ENCODE measurements around the gene TBX19.

The TBX19 gene

DNA sequence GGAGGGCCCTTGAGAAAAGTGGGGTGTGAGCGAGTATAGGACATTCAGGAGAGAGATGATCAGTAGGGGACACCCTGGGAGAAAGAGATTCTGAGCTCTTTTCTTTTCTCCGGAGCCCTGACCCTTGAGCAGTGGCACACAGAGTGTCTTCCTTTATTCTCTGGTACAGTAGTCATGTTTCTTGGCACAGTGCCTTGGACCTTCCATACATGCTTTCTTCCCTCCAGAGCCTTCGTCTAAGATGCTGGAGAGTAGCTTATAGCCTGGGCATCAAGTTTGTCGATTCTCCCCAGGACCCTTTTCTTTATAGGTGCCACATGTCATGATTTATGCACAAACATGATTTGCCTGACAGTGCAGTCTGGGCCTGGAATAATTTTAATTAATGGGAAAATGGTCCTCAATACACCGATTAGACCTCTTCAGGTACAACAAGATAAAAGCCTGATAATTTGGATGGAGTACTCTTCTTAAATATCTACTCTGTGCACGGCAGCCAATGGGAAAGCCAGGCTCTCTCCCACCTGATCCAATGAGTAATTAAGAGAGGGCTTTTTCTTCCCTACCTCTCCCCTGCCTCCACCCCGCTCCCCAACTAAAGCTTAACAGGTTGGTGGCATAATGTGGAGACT lies at the start of gene TBX19:
Gene TBX19 (plus strand): TSS at position 582 of the 632 bp plus-strand sequence. CDS start 214 bp downstream, outside the sequence.
- DNase-seq (ENCODE audit: low read depth): no peak

DNA sequence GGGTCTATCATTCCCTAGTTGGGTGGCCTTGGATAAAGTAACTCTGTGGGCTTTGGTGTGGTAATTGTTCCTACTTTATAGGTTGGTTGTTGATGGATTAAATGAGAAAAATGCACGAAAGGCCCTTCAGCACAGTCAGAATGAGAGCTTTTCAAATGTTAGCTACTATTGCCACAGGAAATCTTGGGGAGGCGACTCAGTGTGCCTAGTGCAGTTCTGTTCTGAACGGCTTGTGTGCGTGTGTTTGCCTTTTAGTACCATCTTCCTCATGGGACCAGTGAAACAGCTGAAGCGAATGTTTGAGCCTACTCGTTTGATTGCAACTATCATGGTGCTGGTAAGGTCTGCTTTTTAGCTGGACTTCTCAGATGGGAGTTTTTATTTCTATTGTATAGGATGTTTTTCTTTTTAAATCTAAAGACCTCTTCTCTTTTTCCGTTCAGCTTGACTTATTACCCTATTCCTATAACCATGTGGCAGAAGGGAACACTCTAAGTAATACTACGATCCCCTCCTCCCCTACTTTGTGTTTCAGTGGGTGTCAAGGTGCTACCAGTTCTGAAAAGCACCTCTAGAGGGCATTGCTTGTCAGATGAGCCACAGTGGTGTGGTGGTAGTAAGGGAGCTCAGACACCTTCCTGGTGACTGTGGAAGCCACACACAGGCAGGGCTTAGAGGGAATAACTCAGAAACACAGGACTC lies 45.7 kb upstream of the TBX19 start:
- no peak for DNase-seq (ENCODE audit: low read depth)

DNA sequence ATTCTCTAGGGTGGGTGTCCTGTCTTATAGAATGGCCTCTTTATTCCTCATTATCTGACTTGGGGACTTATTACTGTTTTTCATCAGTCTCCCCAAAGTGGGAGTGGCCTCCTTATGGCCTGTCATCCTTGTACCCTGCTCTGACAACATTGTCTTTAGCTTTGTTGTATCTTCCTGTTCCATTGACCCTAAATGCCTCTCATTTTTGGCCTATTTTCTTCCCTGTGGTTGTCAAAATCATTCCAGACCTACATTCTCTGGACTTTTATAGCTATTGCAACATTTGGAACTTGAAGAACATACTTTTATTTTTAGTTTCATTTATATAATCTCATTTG lies 45.2 kb upstream of the TBX19 start:
- DNase-seq (ENCODE audit: low read depth): no peak

DNA sequence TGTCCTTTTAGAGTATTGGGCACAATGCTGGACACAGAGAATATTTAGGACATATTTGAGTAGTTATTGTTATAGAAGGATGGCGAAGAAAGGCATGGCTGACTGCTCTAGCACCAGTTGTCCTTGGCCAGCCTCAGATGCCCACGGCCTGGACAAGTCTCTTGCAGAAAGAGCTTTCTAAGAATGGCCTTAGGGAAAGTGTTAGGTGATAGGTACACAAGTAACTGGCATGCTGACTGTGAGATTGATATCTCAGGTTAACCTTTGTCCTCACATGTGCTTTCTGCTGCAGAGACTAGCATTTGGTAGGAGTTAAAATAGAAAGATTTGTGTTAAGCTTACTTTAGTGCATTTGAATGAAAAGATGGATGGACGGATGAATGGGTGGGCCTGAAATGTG lies 44.7 kb upstream of the TBX19 start:
- no peak for DNase-seq (ENCODE audit: low read depth)

DNA sequence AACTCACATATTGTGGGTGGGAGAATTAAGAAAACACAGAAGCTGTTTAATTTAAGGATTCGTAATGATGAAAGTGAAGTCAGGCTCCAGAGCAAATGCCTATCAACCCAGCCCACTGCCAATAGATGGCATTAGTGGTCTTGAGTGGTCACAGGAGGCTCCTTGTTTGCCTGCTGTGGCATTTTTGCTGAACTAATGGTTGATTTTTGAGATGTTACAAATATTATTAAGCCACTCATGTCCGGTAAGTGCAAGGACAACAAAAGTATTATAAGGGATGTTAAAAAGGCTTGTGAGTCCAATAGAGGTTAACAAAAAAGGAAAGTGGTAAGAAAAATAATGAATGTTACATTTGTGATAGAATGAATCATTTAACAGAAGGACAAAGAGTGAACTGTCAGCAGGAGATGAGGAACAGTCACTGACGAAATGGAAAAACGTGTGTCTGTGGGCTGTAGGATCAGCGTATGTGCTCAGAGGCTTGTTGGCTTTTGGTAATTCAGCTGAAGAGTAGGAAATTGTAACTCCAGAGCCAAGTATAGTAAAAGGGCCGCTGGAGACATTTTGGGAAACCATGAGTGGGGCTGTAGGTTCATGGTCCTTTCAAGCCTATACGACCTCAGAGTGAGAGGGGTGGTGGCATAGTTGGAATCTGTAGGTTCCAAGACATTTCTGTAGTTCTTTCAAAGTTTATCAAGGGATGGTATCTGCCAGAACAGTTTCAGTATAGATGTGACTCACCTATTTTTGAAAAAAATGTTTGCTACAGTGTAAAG lies 43.7 kb upstream of the TBX19 start:
- DNase-seq (ENCODE audit: low read depth): no peak

DNA sequence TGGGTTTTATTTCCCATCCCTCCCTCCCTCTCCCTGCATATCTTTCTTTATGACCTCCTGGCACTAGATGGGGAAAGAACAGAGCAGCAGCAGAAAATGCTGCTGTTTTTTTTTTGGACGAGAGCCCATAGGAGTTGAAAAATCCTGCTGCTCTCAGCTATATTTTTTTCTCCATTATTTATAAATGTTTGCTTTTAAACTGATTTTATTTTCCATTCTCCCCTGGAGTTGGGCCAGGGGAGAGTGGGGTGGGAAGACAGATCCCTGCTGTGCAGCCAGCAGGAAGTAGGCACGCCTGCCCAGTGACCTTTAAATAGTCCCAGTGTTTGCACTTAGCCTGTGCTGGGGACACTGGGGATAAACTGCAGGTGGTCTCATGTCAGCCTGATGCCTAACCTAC lies 37.5 kb upstream of the TBX19 start:
- DNase-seq (ENCODE audit: low read depth): no peak

DNA sequence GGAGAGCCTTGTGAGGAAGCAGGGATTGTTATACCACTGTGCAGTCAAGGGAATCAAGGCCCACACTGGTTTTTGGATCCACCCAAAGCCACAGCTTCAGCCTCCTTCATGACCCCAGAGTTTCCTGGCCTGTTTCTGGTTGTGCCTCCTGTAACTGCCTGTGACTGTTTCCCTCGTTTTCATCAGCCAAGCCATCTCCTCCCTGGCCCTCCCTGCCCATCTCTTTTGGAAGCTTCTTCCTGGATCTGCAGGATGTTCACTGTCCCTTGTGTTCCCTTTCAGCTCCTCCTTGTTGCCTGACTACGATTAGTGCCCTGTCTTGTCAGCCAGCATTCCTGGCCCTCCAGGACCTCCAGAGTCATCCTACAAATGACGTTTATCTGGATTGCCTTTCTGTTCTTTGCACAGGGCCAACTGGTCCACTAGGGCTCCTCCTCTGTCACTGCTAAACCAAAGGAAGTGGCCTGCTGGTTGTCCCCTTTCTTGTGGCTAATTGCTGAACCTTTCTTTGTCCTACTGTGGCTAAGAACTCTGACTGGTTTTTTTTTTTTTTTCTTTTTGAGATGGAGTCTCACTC lies 37.0 kb upstream of the TBX19 start:
- no peak for DNase-seq (ENCODE audit: low read depth)

DNA sequence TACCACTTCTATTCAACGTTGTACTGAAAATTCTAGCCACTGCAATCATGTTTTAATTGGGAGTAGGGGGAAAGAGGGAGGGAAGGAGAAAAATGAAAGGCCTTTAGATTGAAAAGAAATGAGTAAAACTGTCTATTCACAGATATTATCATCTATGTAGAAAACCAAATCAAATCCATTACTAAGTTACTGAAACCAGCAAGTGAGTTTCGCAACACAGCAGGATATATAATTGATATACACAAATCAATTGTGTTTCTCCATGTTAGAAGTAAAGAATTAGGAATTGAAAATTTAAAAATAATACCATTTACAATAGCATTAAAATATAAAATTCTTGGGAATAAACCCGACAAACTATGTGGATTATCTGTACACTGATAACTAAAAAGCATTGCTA lies 35.6 kb upstream of the TBX19 start:
- DNase-seq (ENCODE audit: low read depth): no peak

DNA sequence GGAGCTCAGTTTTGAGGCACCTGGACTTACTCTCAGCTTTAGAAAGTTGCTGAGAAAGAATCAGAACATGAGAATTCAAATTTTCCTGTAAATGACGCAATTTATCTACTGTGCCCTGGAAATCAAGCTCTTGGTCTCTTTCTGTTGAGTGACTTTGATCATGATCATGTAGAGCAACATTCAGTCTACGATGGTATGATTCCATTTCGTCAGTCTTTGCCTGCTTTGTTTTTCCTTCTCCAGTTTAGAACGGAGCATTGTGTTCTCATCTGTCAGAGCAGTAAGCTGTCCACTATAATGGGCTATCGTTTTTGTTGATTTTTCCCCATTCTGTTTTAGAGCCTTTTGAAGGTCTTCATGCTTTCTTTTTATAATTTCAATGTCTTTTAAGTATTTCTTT lies 34.2 kb upstream of the TBX19 start:
- no peak for DNase-seq (ENCODE audit: low read depth)

DNA sequence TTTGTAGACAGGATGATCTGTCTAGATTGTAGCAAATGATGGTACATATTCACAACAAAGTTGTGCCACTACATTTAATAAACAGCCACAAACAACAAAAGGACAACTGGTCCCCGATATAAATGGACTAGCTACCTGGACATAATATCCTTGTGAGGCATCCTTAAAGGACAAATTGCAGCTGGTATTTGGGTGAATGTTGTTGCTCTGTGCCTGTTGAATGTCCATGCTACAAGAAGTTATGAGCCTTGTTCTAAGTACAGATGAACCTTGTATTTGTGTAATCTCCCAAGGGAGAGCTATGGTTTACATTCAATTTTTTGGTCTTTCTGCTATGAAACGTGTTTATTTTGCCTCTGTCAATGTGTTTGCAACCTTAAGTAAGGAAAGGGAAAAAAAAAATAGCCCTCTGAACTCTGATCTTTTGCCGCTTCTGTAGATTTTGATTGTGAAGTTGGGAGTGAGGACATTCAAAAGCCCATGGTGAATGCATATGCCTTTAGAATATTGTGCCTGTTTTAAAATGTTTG lies 28.4 kb upstream of the TBX19 start:
- no peak for DNase-seq (ENCODE audit: low read depth)

DNA sequence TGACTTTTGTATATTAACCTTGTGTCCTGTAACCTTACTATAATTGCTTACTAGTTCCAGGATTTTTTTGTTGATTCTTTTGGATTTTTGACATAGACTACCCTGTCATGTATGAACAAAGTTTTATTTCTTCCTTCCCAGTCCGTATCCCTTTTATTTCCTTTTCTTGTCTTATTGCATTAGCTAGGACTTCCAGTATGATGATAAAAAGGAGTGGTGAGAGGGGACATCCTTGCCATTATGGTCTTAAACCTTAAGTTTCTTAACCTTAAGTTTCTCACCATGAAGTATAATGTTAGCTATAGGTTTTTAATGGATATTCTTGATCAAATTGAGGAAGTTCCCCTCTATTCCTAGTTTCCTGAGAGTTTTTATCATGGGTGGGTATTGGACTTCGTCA lies 24.5 kb upstream of the TBX19 start:
- no peak for DNase-seq (ENCODE audit: low read depth)

DNA sequence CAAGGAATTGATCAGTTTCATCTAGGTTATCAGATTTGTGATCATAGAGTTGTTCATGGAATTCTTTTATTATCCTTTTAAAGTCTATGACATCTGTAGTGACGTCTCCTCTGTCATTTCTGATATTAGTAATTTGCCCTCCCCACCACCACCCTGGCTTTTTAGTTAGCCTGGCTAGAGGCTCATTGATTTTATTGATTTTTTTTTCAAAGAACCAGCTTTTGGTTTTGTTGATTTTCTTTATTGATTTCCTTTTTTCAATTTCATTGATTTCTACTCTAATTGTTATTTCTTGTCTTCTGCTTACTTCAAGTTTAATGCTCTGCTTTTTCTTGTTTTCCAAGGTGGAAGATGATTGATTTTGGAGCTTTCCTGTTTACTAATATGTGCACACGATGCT lies 23.3 kb upstream of the TBX19 start:
- DNase-seq (ENCODE audit: low read depth): no peak

DNA sequence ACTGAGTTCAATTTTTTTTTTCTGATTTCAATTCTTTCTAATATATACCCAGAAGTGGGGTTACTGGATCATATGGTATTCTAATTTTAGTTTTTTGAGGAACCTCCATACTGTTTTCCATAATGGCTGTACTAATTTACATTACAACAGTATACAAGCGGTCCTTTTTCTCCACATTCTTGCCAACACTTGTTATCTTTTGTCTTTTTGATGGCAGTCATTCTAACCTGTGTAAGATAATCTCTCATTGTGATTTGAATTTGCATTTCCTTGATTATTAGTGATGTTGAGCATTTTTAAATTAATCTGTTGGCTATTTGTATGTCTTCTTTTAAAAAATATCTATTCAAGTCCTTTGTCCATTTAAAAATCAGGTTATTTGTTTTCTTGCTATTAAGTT lies 21.1 kb upstream of the TBX19 start:
- DNase-seq (ENCODE audit: low read depth): no peak

DNA sequence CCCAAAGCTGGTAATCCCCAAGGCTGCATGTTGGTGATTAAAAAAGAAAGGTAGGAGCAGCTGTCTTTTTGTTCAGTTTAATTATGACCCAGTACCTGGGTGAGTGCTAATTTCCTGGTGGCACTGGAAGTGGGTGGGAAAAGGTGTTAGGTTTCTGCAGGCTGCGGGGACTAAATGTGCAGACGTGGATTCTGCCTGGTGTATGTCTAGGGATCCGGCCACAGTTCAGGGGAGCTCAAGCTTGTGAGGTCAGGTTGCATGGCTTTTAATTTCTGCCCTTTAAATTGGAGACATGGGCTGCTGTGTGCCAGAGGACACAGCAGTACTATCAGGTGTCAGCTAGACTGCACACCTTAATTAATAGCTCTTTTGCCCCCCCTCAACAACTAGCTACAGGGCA lies 20.3 kb upstream of the TBX19 start:
- no peak for DNase-seq (ENCODE audit: low read depth)

DNA sequence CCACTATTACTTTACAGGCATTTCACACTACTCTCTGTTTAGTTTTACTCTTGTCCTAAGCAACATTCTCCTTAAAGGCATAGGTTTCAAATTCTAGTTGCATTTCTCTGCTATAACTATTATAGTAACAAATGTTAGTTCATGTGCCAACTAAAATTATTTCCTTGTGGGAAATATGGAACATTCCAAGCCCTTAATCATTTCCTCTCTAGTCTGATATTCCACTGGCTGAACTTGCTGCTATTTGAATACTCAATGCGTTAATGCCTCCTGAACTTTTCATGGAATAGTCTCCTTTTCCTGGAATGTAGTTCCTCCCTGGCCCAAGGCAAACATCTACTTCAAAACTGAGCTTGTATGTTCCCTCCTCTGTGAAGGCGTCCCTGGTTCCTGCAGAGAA lies 19.3 kb upstream of the TBX19 start:
- no peak for DNase-seq (ENCODE audit: low read depth)

DNA sequence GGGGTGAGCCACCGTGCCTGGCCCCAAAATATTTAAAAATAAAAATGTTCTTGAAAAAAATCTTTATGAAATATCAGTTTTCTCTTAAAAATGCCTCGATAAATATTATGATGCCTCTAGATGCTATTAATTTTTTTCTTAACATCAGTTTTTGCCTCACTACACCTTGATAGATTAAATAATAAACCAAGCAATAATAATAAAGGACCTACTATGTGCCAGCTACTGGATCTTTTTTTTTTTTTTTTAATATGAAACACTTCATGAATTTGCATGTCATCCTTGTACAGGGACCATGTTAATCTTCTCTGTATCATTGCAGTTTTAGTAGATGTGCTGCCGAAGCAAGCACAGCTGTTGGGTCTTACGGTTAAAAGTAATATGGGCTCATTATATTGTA lies 17.5 kb upstream of the TBX19 start:
- DNase-seq (ENCODE audit: low read depth): no peak

DNA sequence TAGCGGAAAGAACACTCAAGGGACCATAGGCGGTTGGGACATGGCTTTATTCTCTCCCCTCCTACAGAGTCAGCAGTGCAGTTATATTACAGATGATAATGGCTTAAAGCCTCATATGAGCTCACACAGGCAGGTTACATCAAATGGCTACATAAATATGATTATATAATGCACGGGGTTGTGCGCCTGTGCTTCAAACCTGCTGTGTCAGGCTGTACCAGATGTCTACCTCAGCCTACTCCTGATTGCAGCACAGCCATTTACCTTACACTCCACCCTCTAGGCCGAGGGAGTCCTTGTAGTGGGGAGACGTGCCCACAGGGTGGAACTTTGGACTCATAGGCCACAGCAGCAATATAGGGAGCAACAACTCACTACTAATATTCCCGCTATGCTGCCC lies 16.4 kb upstream of the TBX19 start:
- no peak for DNase-seq (ENCODE audit: low read depth)

DNA sequence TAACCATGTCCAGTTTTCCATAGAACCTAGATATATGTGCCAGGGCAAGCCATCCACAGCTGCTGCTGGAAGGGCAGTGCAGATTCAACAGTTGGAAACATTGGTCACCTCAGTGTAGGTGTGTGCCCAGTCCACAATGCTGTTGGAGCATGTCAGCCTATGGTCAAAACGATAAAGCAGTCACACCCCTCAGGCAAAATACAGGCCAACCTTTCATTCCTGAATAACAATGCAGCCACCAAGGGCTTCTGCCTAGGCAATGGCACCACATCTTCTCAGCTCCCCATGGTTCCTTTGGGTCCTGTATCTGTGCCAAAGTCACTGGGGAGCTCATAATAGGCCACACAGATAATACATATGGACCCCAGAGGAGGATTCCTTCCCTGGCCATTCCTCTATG lies 15.1 kb upstream of the TBX19 start:
- no peak for DNase-seq (ENCODE audit: low read depth)

DNA sequence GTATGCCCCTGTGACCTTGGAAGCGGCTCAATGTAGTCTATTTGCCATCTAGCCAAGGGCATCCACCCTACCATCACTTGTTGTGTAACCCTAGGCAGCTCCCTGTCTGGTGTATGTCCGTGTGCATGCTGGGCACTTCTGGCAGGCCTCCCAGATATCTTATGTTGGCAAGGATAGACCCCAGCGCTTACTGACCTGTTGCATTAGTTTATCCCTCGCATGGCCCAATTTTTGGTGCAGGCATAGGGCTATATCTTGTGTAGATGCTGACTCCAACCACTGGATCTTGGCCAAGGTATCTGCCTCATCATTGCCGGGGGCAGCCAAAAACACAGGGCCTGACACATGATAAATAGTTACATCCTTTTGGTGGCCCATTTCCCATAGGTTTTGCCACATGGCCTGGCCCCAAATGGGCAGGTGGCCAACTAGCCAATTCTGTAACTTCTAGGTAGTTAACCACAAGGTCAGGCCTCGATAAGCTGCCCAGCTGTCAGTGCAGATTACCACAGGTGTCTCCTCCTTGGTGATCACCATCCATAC lies 14.0 kb upstream of the TBX19 start:
- DNase-seq (ENCODE audit: low read depth): no peak

DNA sequence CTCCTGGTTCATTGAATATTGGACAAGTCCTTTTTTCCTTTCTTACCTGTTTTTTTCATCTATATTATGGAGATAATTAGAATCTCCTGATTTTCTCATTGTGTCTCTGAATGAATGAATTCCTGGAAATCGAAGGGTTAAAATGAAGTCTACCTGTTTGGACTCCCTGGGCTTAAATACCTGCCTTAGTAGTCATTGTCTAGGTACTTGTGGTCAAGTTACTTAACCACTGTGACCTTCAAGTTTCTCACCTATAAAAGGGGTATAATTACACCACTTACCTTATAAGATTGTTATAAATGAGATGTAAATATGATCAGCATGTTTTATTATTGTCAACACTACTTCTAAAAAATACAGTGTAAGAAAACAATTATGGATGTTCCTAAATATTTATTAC lies 9.0 kb upstream of the TBX19 start:
- no peak for DNase-seq (ENCODE audit: low read depth)

DNA sequence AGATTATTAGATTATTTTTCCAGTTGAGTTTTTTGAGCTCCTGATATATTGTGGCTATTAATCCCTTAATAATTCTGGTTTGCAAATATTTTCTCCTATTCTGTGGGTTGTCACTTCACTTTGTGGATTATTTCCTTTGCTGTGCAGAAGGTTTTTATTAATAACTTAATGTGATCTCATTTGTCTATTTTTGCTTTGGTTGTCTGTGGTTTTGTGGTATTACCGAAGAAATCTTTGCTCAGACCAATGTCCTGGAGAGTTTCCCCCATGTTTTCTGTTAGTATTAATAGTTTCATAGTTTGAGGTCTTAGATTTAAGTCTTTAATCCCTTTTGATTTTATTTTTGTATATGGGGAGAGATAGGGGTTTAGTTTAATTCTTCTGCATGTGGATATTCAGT lies 7.1 kb upstream of the TBX19 start:
- DNase-seq (ENCODE audit: low read depth): no peak

DNA sequence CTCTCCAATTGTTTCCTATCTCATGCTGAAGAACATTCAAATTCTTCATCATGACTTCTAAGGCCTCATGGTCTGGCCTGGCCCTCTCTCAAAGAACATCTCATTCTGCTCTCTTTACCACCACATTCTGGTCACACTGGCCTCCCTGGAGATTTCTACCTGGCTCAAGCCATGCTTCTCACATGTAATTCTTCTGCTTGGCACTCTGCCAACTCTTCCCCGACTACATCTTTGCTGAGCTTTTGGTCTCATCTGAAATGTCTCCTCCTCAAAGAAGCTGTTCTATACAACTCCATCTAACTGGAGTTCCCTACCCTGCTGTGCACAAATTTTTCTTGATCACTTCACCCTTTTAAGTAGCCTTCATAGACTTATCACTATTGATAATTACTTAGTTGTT lies 1.4 kb upstream of the TBX19 start:
- no peak for DNase-seq (ENCODE audit: low read depth)

All from stimulated activated CD8-positive, alpha-beta memory T cell treated with anti-CD3 and anti-CD28 coated beads, Interleukin-15, amount 100 ng/mL, for 24 hours (primary cell).